GM12875 (cell line): ENCODE measurements around the gene LINC01488.

Source experiments
- H3K4me3 ChIP-seq: one replicate; pipeline ENCODE4 v1.5.1; 2011; ENCODE audit warnings: low read depth, low read length, control low read depth
- CTCF ChIP-seq: IDR thresholded peaks from 2 replicates; pipeline ENCODE4 v1.5.1; 2011; ENCODE audit warnings: low read depth, mild to moderate bottlenecking, control low read depth, inconsistent platforms, low read length, moderate library complexity, borderline replicate concordance; ENCODE audit not compliant: insufficient read depth

LINC01488 gene

DNA sequence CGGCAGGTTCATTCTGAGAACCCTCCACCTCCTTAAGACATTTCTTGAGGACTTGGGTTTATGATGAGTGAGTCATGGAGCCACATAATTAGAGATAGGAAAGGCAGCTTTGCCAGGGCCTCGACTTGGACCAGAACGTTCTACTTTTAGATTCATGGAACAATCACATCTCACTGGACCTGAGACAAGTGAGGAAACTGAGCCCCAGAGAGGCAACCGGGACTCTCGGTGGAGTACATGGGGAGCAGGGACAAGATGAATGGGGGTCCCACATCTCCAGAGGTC lies 59.5 kb downstream of the LINC01488 start:
- no peak overlapping the region for H3K4me3 ChIP-seq
- no peak for TF ChIP-seq CTCF

GRCh38 chr11:69541501-69542313 lies 60.2 kb downstream of the LINC01488 start:
- no peak for TF ChIP-seq CTCF
- no peak overlapping the region for H3K4me3 ChIP-seq

- TF ChIP-seq CTCF: no peak
- H3K4me3 ChIP-seq: no peak overlapping the region
Observed at GRCh38 chr11:69542314-69543168, 61.1 kb downstream of the LINC01488 start.
